ENCODE data around the gene DUOX1. TPM values are rescaled to one million over a fixed set of nuclear protein-coding genes. Genes with fewer than 3 reads are reported as not detected.

The DUOX1 gene
- total and polyA plus RNA-seq, 4 donors, result 0.02 to 0.94 (median 0.08) TPM; not detected in 1

GRCh38 chr15:45095661-45096060, 34.1 kb upstream of the DUOX1 start:
- TF ChIP-seq REST (IDR thresholded peaks at IDR 0.05) (no peak), FOXA1 (IDR thresholded peaks at IDR 0.05) (no peak), RAD21 (IDR thresholded peaks at IDR 0.05) (no peak), SP1 (IDR thresholded peaks at IDR 0.05) (no peak), ZBTB33 (IDR thresholded peaks at IDR 0.05) (no peak), JUND (IDR thresholded peaks at IDR 0.05) (no peak), YY1 (IDR thresholded peaks at IDR 0.05) (no peak), CTCF (IDR thresholded peaks at IDR 0.05; ENCODE audit: low read depth, low read length, missing input control) (no peak), FOXA2 (IDR thresholded peaks at IDR 0.05) (no peak), RXRA (IDR thresholded peaks at IDR 0.05) (no peak), HNF4A (conservative IDR thresholded peaks at IDR 0.05) (no peak), MAX (IDR thresholded peaks at IDR 0.05) (no peak)
- no peak overlapping the region for H3K9ac ChIP-seq (ENCODE audit: low read depth in 1 of 2, low read length in 2 of 2)
- H3K4me3 ChIP-seq (ENCODE audit: low read depth in 1 of 3, low read length in 3 of 3), result no peak overlapping the region
- 96% methylated on average over 11 of the region's 11 CpGs for WGBS
- H3K9me3 ChIP-seq (ENCODE audit: control insufficient read depth in 4 of 4, low read length in 3 of 4), result no peaks in the 10 kb centered on the region
- H3K4me1 ChIP-seq (ENCODE audit: control insufficient read depth in 4 of 4, insufficient read depth in 4 of 4, low read length in 3 of 4), result no peaks in the 10 kb centered on the region
- DNase-seq (ENCODE audit: low spot score), result no peak
- no peaks in the 10 kb centered on the region for H3K27me3 ChIP-seq (ENCODE audit: control insufficient read depth in 4 of 4, insufficient read depth in 4 of 4, low read length in 3 of 4)
- H3K36me3 ChIP-seq (ENCODE audit: control insufficient read depth in 4 of 4, insufficient read depth in 3 of 4, low read depth in 1 of 4, low read length in 3 of 4), result no peaks in the 10 kb centered on the region
- H3K27ac ChIP-seq (ENCODE audit: low read depth in 1 of 2, low read length in 2 of 2), result no peak overlapping the region

GRCh38 chr15:45097466-45097865, 32.3 kb upstream of the DUOX1 start:
- Histone ChIP-seq H3K9me3 (ENCODE audit: control insufficient read depth in 4 of 4, low read length in 3 of 4) (no peaks in the 10 kb centered on the region), H3K9ac (ENCODE audit: low read depth in 1 of 2, low read length in 2 of 2) (no peak overlapping the region), H3K36me3 (ENCODE audit: control insufficient read depth in 4 of 4, insufficient read depth in 3 of 4, low read depth in 1 of 4, low read length in 3 of 4) (no peaks in the 10 kb centered on the region), H3K27ac (ENCODE audit: low read depth in 1 of 2, low read length in 2 of 2) (no peak overlapping the region), H3K27me3 (ENCODE audit: control insufficient read depth in 4 of 4, insufficient read depth in 4 of 4, low read length in 3 of 4) (no peaks in the 10 kb centered on the region), H3K4me3 (ENCODE audit: low read depth in 1 of 3, low read length in 3 of 3) (no peak overlapping the region), H3K4me1 (ENCODE audit: control insufficient read depth in 4 of 4, insufficient read depth in 4 of 4, low read length in 3 of 4) (no peaks in the 10 kb centered on the region)
- no peak for DNase-seq (ENCODE audit: low spot score)
- TF ChIP-seq ZBTB33 (IDR thresholded peaks at IDR 0.05) (no peak), JUND (IDR thresholded peaks at IDR 0.05) (no peak)
- WGBS, result 92% methylated on average over 7 of the region's 7 CpGs
